GM19023 (cell line): Measurements from ENCODE around the gene DAPK2.
A peak's percentile ranks its signal among the peaks of the same experiment; 100 is the strongest.

Experiments
- ATAC-seq: cut with Tn5 transposase; IDR thresholded peaks from one replicate; pipeline ENCODE4 v1.9.1; 2021; ENCODE audit warnings: mild to moderate bottlenecking, moderate library complexity; ENCODE audit not compliant: unreplicated experiment

DAPK2 gene

DNA sequence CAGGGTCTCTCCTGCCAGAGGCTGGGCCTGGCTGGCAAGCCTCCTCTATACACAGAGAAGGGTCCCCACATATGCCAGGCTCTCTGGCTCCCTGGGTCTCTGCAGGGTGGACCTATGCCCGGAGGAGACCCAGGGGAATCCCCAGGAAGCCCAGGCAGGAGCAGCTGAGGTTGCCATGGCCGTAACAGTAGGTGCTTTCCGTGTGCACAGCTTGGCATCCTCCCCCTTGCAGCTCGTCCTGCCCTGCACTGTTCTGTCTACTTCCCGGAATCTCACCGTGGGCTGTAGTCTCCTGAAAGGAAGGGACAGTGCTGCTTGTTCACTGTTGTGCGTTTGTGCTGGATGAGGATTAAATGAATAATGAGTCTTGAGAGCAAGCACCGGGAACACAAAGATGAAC lies 47.8 kb downstream of the DAPK2 start:
- ATAC-seq: no peak

DNA sequence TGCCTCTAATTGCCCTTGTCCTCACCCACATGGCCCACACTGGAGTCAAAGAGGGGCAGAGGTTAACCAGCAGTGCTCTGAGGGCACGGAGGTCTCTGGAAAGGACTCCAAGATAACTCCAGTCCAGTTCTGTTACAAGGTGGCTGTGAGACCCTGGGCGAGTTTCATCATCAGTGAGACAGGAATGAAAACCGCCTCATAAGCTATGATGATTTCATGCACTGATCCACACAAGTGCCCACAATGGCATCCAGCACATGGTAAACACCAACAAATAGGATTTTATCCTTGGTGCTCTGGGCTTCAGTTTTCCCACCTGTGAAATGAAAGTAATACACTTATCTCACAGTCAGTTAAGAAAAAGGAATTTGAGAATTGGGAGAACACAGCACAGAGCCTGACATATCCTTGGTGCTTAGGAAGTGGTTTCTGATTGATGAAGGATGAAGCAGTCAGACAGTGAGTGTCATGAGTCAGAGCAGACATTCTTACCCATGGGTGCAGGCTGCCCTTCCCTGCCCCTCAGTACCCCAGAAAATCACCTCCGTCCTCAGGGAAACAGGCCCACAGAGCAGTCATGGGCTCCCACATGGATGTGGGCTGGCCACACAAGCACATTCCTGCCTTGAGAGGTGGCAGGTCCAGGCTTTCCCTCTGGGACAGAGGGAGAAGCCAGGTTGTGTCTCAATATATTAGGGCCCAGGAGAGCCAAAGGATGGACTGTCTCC lies 48.4 kb downstream of the DAPK2 start:
- ATAC-seq: no peak

DNA sequence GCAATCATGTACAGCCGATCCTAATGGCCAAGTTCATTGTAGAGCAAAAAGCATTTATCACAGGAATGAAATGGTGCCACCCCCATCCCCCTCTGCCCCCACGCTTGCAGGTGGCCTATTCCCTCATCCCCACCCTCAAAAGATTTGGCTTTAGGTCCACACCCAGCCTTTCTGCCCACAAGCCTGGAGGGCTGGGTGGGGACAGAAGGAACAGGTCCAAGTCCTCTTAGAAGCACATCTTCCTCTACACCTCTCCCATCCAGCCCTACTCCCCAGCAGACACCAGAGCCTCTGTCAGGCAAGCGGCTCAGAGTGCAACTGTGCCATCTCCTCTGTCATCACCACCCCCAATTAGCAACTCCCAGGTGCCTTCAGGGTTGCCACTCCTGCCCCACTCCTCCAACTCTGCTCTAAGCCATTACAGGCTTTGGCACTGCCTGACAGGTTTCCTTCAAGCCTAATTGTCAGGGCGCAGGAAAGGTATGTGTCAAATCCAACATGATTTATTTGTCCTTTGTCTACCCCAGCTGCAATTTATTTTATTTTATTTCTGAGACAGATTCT lies 49.4 kb downstream of the DAPK2 start:
- ATAC-seq: no peak

DNA sequence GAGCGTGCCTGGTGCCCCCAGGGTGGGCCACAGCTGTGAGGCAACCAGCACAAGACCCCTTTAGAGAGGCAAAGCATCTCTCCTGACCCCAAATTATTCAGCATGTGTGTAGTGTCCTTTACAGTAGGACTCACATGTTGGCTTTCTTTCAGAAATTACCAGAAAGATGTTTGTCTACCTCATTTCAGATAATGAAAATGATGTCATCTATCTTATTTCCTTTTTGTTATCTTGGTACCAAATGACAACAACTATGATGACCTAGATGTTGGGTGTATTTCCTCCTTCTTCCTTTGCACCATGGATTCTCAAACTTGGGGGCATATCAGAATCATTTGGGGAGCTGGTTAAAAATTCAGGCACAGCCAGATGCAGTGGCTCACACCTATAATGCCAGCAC lies 50.5 kb downstream of the DAPK2 start:
- no peak for ATAC-seq

DNA sequence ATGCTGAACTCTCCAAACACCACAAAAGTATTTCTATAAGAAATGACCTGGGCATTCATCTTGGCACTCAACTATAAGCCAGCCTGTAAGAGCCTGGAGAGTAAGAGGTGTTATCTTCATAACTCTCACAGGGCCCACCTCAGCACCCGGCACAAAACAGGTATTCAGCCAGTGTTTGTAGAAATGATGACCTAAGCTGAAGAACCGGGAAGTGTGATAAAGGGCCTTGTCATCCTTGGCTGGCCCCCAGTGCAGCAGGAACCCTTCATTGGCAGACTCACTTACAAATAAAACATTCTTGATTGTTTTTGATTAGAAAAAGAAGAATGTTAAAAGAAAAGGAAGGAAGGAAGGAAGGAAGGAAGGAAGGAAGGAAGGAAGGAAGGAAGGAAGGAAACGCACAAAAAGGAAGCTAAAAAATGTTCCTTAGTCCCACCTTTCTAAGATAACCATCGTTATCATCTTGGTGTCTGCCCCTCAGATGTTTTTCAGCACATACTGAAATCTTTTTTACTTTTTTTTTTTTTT lies 52.1 kb downstream of the DAPK2 start:
- ATAC-seq: no peak

DNA sequence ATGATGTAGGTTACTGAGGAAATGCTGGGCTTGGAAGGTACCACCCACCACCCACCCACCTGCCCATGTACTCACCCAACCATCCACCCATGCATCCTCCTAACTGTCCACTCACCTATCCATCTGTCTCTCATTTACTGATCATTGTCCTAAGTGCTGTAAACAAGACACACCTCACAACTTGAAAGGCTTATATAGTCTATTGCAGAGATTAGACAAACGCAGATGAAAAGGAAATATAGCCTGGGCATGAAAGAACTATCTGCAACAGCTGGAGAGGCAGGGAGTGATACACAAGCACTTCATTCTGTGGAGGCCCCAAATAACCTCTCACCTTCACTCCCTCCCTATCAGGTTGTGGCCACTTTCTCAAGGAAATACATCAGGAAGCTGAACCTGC lies 54.0 kb downstream of the DAPK2 start:
- no peak for ATAC-seq

DNA sequence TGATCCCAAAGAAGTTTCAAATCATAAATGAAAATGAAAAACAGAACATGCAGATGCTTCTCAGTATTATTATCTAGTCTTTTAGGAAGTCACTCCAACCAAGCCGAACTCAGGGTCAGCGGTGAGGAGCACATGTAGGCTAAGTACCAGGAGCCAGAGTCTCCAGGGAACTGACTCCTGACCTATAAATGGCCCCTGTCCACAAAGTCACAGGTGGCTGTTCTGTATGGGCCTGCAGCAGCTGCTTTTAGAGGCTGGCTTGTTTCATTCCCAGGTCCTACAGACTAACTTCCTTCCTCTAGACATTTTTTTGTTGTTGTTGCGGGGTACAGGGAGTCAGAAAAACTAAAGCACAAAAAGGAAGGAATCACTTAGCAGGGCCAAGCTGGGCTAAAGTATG lies 54.6 kb downstream of the DAPK2 start:
- ATAC-seq: no peak

DNA sequence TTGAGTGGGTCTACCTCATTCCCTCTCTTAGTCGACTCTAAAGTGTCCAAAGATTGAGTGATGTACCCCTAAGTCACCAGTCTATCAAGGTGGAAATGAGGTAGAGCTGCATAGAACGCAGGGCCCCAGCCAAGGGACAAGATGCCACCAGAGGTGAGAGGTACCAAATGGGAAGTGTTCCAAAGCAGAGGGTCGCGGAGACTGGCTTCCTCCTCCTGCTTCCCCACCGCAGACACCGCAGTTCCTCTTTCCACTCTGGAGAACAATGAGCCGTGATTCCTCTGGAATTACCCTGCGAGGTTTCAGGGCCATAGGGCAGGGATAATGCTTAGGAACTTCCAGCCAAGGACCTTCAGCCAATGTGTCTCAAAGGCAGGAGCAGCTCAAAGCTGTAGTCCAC lies 55.8 kb downstream of the DAPK2 start:
- no peak for ATAC-seq

DNA sequence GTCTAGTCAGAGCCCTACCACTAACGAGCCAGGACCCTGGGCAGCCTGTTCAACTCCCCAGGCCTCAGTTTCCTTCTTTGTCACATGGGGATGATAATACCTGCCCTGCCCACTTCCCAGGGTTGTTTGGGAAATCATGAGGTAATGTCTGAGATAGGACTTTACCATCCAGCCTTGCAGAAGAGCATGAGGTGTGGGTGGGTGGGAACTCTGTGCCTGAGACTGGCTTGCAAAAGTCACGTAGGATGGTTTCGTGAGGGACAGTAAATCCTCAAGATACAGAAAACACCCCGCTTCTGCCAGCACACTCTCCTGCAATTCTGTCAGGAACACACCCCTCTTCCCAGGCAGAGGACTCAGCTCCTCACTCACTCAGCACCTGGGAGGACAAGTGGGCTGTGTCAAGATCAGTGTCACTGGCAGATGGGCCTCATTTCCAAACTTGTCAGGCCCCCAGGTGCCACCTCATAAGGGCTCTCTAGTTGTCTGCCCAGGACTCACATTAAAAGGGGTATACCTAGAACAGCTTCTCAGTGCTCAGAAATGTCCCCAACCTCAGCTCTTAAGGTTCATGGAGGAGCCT lies 58.4 kb downstream of the DAPK2 start:
- ATAC-seq: no peak

DNA sequence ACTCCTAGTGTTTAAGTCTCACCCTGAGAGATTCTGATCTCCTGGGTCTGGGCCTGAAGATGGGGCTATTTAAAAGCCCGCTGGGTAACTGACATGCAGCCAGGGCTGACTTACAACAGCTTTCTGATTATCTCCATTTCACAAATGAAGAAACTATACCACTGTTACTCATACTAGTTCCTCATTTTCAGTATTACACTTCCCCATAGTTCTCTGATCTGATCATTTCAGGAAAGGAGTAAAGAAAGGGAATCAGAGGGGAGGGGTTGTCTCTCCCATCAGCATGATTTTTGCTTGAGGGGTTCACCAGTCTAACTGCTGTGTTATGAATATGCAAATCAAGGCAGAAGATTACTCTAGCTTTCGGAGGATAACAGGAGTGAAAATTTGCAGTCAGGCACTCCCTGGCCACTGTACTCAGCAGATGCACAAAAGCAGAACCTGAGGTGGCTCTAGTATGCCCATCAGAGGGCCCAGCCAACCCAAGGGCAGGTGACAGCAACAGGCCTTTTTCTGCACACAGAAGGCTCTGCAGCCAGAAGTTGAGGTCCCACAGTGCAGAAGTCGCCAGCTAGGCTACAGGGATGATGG lies 59.4 kb downstream of the DAPK2 start:
- ATAC-seq: peak; percentile 66

DNA sequence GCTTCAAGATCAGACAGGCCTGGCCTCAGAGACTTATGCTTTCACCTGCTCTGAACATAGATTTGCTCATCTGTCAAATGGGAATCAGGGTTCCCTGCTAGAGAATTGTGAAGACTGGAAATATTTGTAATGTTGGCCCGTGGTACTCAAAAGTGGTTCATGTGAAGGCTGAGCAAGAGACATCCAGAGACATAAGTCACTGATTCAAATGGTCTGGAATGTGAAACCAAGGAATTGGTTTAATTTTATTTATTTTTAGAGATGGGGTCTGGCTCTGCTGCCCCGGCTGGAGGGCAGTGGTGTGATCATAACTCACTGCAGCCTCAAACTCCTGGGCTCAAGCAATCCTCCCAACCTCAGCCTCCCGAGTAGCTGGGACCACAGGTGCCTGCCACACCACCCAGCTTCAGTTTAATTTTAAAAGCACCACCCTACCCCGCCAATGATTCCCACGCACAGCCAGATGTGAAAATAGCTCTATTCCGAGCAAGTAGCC lies 60.1 kb downstream of the DAPK2 start:
- ATAC-seq: no peak

DNA sequence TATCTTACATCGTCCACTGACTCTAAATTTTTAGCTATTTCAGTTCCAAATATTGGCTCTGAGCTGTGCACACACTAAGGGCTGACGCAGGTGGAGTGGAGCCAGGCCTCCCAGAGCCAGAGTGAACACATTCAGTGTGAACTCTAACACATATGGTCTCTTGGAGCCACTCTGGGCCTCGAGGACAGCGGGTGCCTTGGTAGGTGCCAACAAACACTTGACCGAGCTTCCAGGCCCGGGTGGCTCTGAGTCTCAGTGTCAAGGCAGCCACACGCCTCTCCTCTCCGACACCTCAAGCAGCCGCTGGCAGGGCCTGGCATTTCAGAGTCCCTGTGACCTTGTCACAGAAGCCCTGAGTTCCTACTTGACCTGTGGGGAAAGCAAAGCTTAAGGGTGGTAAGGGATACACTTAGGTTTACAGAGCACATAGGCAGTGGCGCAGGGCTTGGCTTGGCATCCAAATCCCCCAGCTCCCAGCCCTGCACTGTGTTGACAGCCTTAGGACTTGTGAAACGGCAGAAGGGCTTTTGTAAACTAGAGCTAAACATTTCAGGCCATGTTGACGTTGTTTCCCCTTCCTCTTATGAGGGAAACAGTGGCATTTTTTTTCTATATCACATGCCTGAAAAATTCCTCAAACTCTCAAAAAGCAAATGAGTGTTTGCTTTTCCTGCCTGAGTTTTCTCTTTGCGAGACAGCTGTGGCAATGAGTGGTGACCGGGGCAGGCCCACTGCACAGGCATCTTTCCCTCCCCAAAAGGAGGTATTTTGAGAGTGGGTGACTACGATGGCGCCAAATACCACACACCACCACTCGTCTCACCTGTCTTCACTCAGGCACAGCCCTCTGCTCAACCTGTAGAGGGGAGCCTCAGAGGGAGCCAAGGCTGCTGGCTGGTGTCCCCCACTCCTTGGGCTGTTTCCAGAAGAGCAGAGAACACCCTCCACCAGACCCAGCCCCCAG lies 60.8 kb downstream of the DAPK2 start:
- ATAC-seq: no peak

DNA sequence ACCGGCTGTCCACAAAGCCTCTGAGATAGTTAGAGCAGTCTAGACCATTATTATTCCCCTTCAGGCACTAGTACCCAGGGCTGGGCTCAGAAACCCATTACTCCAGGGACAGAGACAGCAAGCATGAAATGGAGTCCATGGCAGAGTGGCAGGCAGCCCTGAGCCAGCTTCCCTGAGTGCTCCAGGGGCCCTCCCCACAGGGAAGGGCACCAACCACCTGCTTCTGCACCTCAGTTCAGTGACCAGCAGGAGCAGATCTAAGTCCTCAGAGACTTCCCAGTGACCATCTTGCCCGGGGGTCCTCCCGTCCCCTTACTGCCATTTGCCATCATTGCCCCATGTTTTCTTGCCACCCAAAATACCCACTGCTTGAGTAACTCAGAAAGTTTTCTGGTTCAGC lies 62.0 kb downstream of the DAPK2 start:
- no peak for ATAC-seq

DNA sequence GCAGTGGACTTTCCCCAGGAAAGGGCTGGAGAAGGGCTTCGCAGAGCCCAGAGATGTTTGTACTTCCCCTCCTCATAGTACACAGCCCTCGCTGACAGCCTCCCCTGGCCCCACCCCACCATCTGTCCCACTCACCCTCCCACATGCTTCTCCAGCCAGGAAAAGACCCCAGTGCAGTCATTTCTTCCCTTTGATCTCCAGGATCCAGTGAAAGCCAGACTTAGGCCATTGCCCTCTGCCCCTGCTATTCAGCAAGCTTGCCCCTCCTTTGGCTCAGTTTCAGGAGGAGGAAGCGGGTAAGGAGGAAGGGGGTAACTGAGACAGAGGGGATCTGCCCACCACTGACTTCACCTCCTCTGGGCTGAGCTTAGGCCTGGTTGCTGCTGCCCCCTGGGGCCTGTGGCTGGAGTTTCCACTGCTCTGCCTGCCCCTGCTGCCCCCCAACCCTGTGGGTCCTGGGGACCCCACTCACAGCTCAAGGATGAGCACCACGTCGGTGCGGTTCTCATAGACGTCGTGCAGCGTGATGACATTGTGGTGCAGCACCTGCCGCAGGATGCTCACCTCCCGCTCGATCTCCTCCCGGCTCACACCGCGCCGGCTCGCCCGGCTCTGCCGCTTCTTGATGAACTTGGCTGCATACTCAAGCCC lies 63.1 kb downstream of the DAPK2 start:
- ATAC-seq: no peak

DNA sequence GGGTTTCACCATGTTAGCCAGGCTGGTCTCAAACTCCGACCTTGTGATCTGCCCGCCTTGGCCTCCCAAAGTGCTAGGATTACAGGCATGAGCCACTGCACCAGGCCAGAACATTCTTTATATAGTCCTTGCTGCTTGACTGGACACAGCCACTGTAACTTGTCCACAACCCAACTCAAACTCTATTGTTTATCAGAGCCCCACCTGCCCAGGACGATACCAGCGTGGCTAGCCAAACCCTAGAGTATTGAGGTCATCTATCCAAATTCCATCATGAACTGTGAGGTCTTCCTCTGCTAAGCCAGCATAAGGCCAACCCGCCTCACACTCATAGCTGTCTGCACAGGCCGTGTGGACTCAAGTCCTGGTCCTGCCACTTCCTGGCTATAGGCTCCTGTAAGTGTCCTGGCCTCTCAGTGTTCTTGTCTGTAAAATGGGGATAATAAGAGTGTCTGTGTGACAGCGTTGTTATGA lies 63.9 kb downstream of the DAPK2 start:
- no peak for ATAC-seq

DNA sequence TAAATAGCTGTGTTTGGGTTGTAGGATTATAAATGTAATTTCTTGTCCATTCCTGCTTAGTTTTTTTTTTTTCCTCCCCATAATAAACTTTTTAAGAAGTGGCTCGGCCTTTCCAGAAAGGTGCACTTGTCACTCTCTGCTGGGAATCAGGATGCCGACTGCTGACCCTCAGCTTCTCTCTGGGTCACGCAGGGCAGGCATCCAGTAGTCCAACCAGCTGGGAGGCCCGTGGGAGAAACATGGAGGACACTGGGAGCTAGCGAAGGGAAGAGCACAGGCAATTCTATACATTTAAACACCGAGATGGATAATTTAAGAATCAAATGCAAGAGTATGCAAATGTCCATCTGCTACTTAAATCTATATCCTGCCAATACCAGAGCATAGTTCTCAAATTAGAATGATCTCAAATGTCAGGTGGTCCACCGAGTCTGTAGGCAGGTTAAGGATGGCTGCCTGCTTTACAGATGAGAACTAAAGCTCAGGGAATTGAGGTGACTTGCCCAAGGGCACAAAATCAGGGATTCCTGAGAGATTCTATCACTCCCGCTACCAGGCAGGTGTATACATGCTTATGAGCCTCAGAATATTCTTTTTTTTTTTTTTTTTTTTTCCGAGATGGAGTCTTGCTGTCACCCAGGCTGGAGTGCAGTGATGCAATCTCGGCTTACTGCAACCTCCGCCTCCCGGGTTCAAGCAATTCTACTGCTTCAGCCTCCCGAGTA lies 64.5 kb downstream of the DAPK2 start:
- ATAC-seq: no peak

DNA sequence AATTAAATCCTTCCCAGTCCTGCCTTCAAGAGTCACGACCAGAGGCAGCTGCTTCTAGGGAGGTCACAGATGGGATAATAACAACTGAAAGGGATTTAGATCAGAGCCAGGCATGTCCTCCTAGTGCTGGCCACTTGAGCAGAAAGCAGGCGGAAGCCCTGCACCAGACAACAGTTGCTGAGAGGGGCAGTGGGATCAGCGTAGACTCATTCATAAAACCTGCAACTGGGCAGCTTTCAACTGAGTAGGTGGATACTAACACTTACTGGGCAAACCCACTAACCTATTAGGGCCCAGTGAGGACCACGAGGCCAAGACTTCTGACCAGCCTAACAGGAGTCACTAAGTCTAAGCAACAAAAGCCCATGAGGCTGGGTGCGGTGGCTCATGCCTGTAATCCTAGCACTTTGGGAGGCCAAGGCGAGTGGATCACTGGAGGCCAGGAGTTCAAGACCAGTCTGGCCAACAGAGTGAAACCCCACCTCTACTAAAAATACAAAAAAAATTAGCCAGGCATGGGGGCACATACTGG lies 67.0 kb downstream of the DAPK2 start:
- ATAC-seq: no peak

DNA sequence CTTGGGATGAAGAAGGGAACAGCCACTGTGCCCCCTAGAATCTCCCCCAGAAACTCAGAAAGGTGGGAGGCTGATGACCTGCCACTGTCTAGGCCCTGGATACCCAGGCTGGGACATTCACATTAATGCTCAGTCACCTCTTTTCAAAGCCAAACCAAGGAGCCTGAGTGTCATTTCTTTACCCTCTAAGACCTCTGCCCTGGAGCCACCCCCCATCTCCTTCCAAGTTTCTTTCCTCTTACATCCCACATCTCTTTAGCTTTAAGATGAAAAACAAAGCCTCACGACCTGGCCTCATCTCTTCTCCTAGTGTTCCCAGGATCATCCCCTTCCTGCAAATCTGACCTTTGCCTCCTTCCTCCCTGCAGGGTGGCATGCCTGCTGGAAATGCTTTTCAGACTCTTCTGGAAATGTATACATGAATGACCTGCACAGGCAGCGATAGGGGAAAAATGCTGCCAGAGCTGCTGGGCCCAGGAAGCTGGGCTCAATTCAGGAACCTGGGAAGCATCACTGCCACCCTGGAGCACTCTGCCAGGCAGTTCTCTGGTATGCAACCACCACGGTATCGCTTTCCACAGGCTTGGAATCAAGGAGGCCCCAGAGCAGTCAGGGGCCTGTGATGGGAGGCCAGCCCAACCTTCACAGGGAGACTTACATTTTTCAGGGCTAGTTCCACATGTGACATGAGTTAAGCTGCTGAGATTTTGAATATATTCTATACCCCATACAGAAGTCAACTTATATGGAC lies 67.6 kb downstream of the DAPK2 start:
- ATAC-seq: no peak
